DND-41 (cell line): ENCODE measurements around the gene AFG3L2.

Experiments
- ATAC-seq: fragments of 200-7000 bp; cut with Tn5 transposase; 3 replicates; pipeline ENCODE4 v1.9.1; 2021; ENCODE audit warnings: low read depth; ENCODE audit not compliant: insufficient read depth
- DNase-seq: peaks from one replicate; pipeline ENCODE4 v3.0.0-alpha.2; 2020
- H2AFZ ChIP-seq: 2 replicates; pipeline ENCODE4 v1.6.0; 2012; ENCODE audit warnings: low read depth, low read length
- H3K27ac ChIP-seq: 2 replicates; pipeline ENCODE4 v1.5.1; 2012; ENCODE audit warnings: low read length, inconsistent platforms
- H3K27me3 ChIP-seq: fragments of 200-600 bp; sonication (generic); 2 replicates; pipeline ENCODE4 v1.6.0; 2012; ENCODE audit warnings: low read length, mild to moderate bottlenecking, inconsistent platforms; ENCODE audit not compliant: insufficient read depth, poor library complexity
- H3K36me3 ChIP-seq: 2 replicates; pipeline ENCODE4 v1.5.1; 2012; ENCODE audit warnings: low read length, inconsistent platforms; ENCODE audit not compliant: insufficient read depth
- H3K4me1 ChIP-seq: 2 replicates; pipeline ENCODE4 v1.5.1; 2012; ENCODE audit warnings: mild to moderate bottlenecking, low read length; ENCODE audit not compliant: insufficient read depth
- H3K4me2 ChIP-seq: 2 replicates; pipeline ENCODE4 v1.6.0; 2012; ENCODE audit warnings: mild to moderate bottlenecking, moderate library complexity, low read length, inconsistent platforms; ENCODE audit not compliant: insufficient read depth
- H3K4me3 ChIP-seq, 2 experiments: fragments of 200-600 bp in 1 of 2; shearing (Covaris generic) in 1 of 2; 2 replicates each; pipeline ENCODE4 v1.5.1; 2012 to 2016; ENCODE audit warnings: inconsistent platforms in 2 of 2, low read length in 2 of 2, mild to moderate bottlenecking in 2 of 2, low read depth in 1 of 2, moderate library complexity in 1 of 2
- H3K79me2 ChIP-seq: 2 replicates; pipeline ENCODE4 v1.6.0; 2012; ENCODE audit warnings: low read length, inconsistent platforms; ENCODE audit not compliant: insufficient read depth
- H3K9ac ChIP-seq: 2 replicates; pipeline ENCODE4 v1.6.0; 2012; ENCODE audit warnings: low read depth, mild to moderate bottlenecking, inconsistent platforms, low read length, moderate library complexity
- H3K9me3 ChIP-seq: 2 replicates; pipeline ENCODE4 v1.5.1; 2012; ENCODE audit warnings: low read length, moderate library complexity, mild to moderate bottlenecking, inconsistent platforms; ENCODE audit not compliant: insufficient read depth, severe bottlenecking
- H4K20me1 ChIP-seq: 2 replicates; pipeline ENCODE4 v1.6.0; 2012; ENCODE audit warnings: low read length; ENCODE audit not compliant: insufficient read depth
- EZH2 ChIP-seq: IDR thresholded peaks from 3 replicates; pipeline ENCODE4 v1.6.1; 2012; ENCODE audit warnings: borderline replicate concordance, low read depth, mild to moderate bottlenecking, moderate library complexity, low read length, inconsistent platforms; ENCODE audit not compliant: severe bottlenecking
- TF ChIP-seq, protein P1 (sequence below): IDR thresholded peaks from 2 replicates; pipeline ENCODE4 v1.5.1; 2012; ENCODE audit warnings: borderline replicate concordance, low read length, moderate library complexity, mild to moderate bottlenecking; ENCODE audit not compliant: poor library complexity, severe bottlenecking; ENCODE audit errors: extremely low read depth

Gene AFG3L2

DNA sequence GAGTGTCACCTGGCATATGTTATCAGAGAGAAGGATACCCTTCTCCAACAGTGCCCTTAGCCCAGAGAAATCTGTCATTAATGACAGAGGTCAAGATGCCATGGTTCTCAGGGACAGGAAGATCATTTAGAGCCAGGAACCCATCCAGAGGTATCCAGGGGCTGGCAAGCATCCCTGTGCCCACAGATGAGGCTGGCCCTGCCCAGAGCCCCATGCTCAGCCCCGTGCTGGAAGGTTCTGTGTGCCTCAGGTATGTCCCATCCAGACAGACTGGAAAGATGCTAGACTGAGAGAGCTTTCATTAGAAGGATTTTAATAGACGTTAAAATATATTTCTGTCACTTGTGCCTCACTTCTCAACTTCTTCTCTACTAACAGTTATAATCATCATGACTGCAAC is 77.2 kb downstream of the AFG3L2 start:
- ATAC-seq (no peak), DNase-seq (no peak)
- TF ChIP-seq, protein P1, sequence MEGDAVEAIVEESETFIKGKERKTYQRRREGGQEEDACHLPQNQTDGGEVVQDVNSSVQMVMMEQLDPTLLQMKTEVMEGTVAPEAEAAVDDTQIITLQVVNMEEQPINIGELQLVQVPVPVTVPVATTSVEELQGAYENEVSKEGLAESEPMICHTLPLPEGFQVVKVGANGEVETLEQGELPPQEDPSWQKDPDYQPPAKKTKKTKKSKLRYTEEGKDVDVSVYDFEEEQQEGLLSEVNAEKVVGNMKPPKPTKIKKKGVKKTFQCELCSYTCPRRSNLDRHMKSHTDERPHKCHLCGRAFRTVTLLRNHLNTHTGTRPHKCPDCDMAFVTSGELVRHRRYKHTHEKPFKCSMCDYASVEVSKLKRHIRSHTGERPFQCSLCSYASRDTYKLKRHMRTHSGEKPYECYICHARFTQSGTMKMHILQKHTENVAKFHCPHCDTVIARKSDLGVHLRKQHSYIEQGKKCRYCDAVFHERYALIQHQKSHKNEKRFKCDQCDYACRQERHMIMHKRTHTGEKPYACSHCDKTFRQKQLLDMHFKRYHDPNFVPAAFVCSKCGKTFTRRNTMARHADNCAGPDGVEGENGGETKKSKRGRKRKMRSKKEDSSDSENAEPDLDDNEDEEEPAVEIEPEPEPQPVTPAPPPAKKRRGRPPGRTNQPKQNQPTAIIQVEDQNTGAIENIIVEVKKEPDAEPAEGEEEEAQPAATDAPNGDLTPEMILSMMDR, result no peak
- TF ChIP-seq EZH2, result no peak
- Histone ChIP-seq H3K36me3 (no peaks in the 10 kb centered on the region), H3K4me1 (no peaks in the 10 kb centered on the region), H3K27ac (no peak overlapping the region), H3K4me2 (no peak overlapping the region), H3K27me3 (no peaks in the 10 kb centered on the region), H3K79me2 (no peaks in the 10 kb centered on the region), H3K9ac (no peak overlapping the region), H4K20me1 (no peaks in the 10 kb centered on the region), H2AFZ (no peak overlapping the region), H3K9me3 (no peaks in the 10 kb centered on the region), H3K4me3 (no peak overlapping the region)

GRCh38 chr18:12296457-12296856 is 80.6 kb downstream of the AFG3L2 start:
- TF ChIP-seq, protein P1, result no peak
- no peak for TF ChIP-seq EZH2
- H3K4me2 ChIP-seq, result no peak overlapping the region
- DNase-seq (no peak), ATAC-seq (no peak)
- no peaks in the 10 kb centered on the region for H3K79me2 ChIP-seq
- H3K9ac ChIP-seq, result no peak overlapping the region
- no peak overlapping the region for H2AFZ ChIP-seq
- no peak overlapping the region for H3K27ac ChIP-seq
- H3K9me3 ChIP-seq, result no peaks in the 10 kb centered on the region
- no peaks in the 10 kb centered on the region for H3K4me1 ChIP-seq
- H3K36me3 ChIP-seq, result no peaks in the 10 kb centered on the region
- no peak overlapping the region for H3K4me3 ChIP-seq
- H4K20me1 ChIP-seq, result no peaks in the 10 kb centered on the region
- no peaks in the 10 kb centered on the region for H3K27me3 ChIP-seq

DNA sequence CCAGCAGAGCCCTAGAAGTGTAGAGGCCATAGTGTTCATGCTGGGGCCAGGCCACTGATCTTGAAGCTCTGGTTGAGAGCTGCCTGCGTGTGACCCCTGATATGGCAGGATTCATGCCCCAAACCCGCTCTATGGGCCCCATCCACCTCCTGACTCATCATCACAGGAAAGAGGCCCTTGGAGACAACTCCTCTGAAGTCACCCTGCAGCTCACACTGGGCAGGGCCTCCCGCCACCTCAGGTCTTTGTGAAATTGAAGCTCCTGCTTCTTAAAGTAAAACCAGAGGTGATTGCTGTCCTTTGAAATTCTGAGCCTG is 81.0 kb downstream of the AFG3L2 start:
- DNase-seq (no peak), ATAC-seq (no peak)
- no peaks in the 10 kb centered on the region for H3K79me2 ChIP-seq
- no peak overlapping the region for H3K9ac ChIP-seq
- no peaks in the 10 kb centered on the region for H4K20me1 ChIP-seq
- H3K4me1 ChIP-seq, result no peaks in the 10 kb centered on the region
- TF ChIP-seq, protein P1, result no peak
- TF ChIP-seq EZH2, result no peak
- H3K27me3 ChIP-seq, result no peaks in the 10 kb centered on the region
- H3K36me3 ChIP-seq, result no peaks in the 10 kb centered on the region
- no peak overlapping the region for H2AFZ ChIP-seq
- no peak overlapping the region for H3K4me2 ChIP-seq
- H3K9me3 ChIP-seq, result no peaks in the 10 kb centered on the region
- H3K4me3 ChIP-seq, result no peak overlapping the region
- H3K27ac ChIP-seq, result no peak overlapping the region
